GM21390 (cell line): ENCODE results near the gene ECSCR.
A peak's percentile ranks its signal among the peaks of the same experiment; 100 is the strongest.
"Not testable (repeated sequence)": the region's sequence is repeated elsewhere in the genome, so short reads cannot be mapped to it uniquely, and the experiment has no call there.

ENCODE experiments used
- ATAC-seq: cut with Tn5 transposase; IDR thresholded peaks from one replicate; pipeline ENCODE4 v1.9.1; 2021; ENCODE audit not compliant: unreplicated experiment

ECSCR gene

DNA sequence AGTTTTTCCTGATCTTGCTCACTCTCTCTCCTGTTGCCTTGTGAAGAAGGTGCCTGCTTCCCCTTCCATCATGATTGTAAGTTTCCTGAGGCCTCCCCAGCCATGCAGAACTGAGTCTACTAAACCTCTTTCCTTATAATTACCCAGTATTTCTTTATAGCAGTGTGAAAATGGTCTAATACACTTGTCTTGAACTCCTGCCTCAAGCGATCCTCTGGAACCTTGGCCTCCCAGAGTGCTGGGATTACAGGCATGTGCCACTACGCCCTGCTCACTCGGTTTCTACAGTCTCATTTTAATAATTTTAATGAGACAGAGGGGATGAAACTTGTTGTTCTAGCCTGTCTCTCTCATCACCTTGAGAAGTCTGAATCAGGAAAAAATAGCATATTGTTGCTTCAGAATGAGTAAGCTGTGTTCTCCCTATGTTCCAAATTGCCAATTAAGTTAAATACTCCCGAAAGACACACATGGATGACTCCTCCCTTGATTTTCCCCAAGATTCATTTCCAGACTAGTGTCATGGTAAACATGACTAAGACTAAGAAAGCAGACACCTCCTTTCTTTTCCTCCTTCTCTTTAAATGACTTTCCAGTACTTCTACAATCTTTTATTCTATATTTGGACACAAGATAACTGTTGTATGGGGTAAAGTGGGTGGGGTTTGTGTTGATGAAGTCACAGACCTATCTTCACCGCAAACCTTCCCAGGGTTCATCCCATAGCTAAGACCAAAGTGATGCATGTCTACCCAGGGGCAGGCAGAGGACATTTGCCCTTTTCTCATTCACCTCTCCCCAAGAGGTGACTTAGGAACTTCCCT, 15.4 kb downstream of the ECSCR start:
- no peak for ATAC-seq

DNA sequence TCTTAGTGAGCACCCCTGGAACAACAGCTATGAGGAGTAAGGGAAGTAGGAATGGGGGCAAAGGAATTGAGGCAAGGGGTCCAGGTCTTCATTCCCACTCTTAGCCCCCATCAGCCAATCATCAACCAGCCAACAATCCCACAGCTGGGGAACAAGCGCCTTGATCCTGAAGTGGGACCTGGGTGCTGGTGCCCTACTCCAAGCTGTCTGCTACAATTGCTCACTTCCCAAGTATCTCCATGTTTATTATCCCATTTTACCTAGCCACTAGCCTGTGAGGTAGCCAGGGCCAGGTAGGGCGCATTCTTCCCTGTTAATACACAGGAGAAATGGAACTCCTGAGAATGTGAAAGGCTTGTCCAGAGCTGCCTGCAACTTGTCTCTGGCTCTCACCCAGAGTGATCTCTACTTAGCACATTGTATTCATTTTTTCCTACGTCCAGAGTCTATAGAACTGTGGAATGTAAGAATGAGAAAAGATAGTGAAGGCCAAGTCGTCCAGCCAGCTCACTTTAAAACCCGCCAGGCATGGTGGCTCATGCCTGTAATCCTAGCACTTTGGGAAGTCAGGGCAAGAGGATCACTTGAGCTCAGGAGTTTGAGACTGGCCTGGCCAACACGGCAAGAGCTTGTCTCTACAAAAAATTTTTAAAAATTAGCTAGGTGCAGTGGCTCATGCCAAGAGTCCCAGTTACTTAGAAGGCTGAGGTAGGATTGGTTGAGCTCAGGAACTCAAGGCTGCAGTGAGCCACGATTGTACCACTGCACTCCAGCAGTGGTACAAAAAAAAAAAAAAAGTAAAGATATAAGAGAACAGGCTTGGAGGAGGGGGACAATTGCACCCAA, 17.0 kb downstream of the ECSCR start:
- ATAC-seq = no peak

- ATAC-seq = no peak
Measured at GRCh38 chr5:139443831-139444453, 18.6 kb downstream of the ECSCR start.

- not testable (repeated sequence) for ATAC-seq
Measured at GRCh38 chr5:139440416-139440815, 22.1 kb downstream of the ECSCR start.

DNA sequence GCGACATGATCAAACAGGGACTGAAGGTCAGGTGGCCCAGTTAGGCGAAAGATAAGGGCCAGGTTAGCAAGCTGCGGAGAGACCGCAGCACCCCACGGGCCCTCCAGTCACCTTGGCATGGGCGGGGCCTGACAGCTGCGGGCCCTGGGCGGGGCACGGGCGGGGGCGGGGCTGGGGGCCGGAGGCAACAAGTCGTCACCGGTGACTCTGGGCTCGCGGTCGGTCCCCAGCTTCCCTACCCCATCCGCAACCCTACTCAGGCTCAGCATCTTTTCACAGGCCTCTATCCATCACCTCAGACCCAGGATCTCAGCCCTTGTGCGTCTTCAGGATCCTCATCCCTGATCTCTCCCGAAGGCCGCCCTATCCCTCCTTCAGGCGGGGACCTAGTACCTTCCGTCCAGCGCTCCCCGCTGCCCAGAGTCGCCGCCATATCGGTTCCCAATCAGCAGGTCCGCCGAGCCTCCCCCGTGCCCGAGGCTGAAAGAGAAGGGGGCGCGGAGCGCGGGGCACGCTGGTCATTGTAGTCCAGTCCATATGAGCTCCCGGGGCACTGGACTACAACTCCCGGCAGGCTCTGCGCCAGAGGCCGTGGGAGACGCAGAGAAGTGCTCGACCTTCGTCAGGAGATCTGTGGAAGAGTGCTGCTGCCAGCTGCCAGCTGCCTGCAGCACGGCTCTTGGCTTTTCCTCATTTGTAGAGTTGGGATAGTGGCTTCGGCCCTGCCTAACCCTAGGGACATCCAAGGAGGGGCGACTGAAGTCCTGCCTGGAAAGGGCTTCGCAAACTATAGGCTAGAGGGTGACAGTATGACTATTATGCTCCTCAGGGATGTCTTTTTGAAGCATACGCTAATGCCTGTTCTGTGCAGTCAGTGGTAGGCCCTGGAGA, 23.3 kb downstream of the ECSCR start, which contains the start of gene DNAJC18:
Gene DNAJC18 (minus strand): TSS at position 513 of the 891 bp plus-strand sequence. CDS start 80 bp downstream, at position 433.
- ATAC-seq = peak; percentile 96

GRCh38 chr5:139438707-139439012, 23.9 kb downstream of the ECSCR start:
- ATAC-seq = no peak

- ATAC-seq = no peak
Measured at GRCh38 chr5:139435676-139436075, 26.9 kb downstream of the ECSCR start.

- no peak for ATAC-seq
Measured at GRCh38 chr5:139431706-139432105, 30.8 kb downstream of the ECSCR start.

GRCh38 chr5:139430015-139430414, 32.5 kb downstream of the ECSCR start:
- ATAC-seq = no peak

- ATAC-seq = no peak
Measured at GRCh38 chr5:139426203-139426885, 36.2 kb downstream of the ECSCR start.

DNA sequence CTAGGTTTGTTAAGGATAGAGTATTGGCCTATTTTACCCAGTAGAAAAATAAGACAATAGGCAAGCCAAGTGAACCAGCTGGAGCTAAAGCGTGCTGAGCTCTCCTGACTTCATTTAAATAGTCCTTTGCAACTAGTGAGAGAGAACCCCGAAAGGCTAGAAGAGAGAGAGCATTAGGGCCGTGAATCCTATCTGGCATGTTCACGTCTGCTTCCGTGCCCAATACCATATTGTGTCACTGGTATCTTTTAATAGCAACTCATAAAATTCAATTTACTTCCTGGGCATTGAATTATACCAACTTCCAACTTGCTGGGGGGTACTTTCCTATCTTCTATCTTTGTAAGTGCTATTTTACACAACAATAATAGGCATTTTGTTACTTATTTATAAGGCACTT, 37.0 kb downstream of the ECSCR start:
- ATAC-seq = no peak

GRCh38 chr5:139422307-139422893, 40.1 kb downstream of the ECSCR start:
- no peak for ATAC-seq

GRCh38 chr5:139419226-139420192, 43.0 kb downstream of the ECSCR start:
- ATAC-seq = no peak

DNA sequence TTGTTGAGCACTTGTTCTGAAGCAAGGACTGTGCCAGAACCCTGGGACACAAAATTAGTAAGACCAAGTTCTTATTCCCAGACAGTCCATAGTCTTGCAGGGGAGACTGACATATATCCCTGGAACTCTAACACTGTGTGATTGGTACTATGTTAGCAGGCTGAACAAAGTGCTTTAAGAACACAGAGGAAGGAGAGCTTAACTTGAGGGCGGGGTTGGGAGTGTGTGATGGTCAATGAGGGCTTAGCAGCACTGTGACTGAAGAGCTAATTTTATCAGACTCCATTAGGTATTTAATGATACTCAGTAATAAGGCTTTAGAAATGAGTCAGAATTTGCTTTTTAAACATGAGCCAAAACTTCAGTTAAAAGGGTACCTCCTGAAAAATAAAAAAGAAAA, 43.8 kb downstream of the ECSCR start:
- ATAC-seq = no peak

DNA sequence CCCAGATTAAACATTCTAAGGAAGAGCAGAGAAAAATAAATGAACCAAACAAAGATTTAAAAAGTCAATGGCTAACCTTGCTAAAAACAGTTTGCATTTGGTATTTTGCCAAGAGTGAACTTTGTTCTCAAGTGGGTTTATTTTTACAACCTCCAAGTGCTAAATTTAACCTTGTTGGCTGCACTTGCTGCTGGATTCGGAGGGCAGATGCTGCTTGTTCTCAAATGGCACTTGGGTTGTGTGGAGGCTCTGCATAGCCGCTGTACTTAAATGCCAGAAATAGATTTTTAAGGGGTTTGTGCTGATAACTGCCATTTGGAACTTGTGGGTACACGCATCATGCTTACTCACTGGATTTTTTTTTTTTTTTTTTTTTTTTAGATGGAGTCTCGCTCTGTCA, 45.3 kb downstream of the ECSCR start:
- ATAC-seq = no peak

DNA sequence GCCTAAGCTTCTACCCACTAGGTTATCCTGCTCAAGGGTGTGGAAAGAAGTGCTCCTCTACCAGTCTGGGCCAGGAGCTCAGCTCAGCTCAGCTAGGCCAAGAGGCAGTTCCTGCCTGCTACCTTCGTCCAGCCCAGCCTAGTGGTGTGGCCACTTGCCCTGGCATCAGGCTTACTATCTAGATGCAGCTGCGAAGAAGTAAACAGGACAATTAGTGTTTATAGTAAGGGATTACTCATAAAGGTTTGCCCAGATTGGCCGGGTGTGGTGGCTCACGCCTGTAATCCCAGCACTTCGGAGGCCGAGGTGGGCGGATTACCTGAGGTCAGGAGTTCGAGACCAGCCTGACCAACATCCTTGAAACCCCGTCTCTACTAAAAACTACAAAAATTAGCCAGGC, 45.9 kb downstream of the ECSCR start:
- ATAC-seq = no peak

- ATAC-seq = no peak
Measured at GRCh38 chr5:139415869-139416268, 46.7 kb downstream of the ECSCR start.

- no peak for ATAC-seq
Measured at GRCh38 chr5:139415221-139415861, 47.2 kb downstream of the ECSCR start.
